ENCODE measurements around the gene PIGK. TPM values are rescaled to one million over a fixed set of nuclear protein-coding genes. Genes with fewer than 3 reads are reported as not detected.
A peak's percentile ranks its signal among the peaks of the same experiment; 100 is the strongest.

PIGK gene
- total RNA-seq, 1 experiment from 2014 or later: 22.9 TPM

GRCh38 chr1:77076759-77077158, 142.5 kb downstream of the PIGK start:
- intact Hi-C loops (cut with micrococcal nuclease): no loop called here
- no peak overlapping the region for H3K27ac Mint-ChIP-seq (ENCODE audit: low read depth, unreplicated experiment)
- CTCF ChIA-PET: no interaction called here
- DNase-seq (ENCODE audit: unreplicated experiment): no peak
- peaks cover 9% of the 10 kb centered on the region for H3K9me3 Mint-ChIP-seq (ENCODE audit: unreplicated experiment)
- no peak overlapping the region for H3K4me3 Mint-ChIP-seq (ENCODE audit: unreplicated experiment)
- peaks cover 5% of the 10 kb centered on the region for H3K36me3 Mint-ChIP-seq (ENCODE audit: insufficient read depth, unreplicated experiment)
- H3K4me1 Mint-ChIP-seq (ENCODE audit: insufficient read depth, unreplicated experiment): no peaks in the 10 kb centered on the region
- POLR2A ChIA-PET: interaction anchor here (0.6 kb wide), 1 partner anchor 15 kb away, joined by 3 read pairs; no protein-coding TSS in a partner anchor
- no TSS peak for BruUV-seq (replicated peaks)
- TF ChIP-seq CTCF (IDR thresholded peaks at IDR 0.05; ENCODE audit: unreplicated experiment): no peak
- H3K27me3 Mint-ChIP-seq (ENCODE audit: insufficient read depth, unreplicated experiment): no peaks in the 10 kb centered on the region

GRCh38 chr1:77068013-77068412, 151.2 kb downstream of the PIGK start:
- ChIA-PET CTCF (interaction anchor here (0.6 to 1.6 kb wide), 4 partner anchors 14 to 710 kb away, joined by 3 to 5 read pairs (median 3); no protein-coding TSS in a partner anchor), POLR2A (interaction anchor here (0.7 to 1.5 kb wide), 5 partner anchors 11 to 30 kb away, joined by 3 to 4 read pairs (median 3); no protein-coding TSS in a partner anchor)
- TF ChIP-seq CTCF (IDR thresholded peaks at IDR 0.05; ENCODE audit: unreplicated experiment): no peak
- H3K4me1 Mint-ChIP-seq (ENCODE audit: insufficient read depth, unreplicated experiment): no peaks in the 10 kb centered on the region
- DNase-seq (ENCODE audit: unreplicated experiment): peak; percentile 43
- peak overlapping the region; percentile 31 for H3K27ac Mint-ChIP-seq (ENCODE audit: low read depth, unreplicated experiment)
- no peaks in the 10 kb centered on the region for H3K36me3 Mint-ChIP-seq (ENCODE audit: insufficient read depth, unreplicated experiment)
- H3K27me3 Mint-ChIP-seq (ENCODE audit: insufficient read depth, unreplicated experiment): no peaks in the 10 kb centered on the region
- no peaks in the 10 kb centered on the region for H3K9me3 Mint-ChIP-seq (ENCODE audit: unreplicated experiment)
- intact Hi-C loops (cut with micrococcal nuclease): no loop called here
- no peak overlapping the region for H3K4me3 Mint-ChIP-seq (ENCODE audit: unreplicated experiment)
- BruUV-seq (replicated peaks): no TSS peak

GRCh38 chr1:77065693-77066342, 153.4 kb downstream of the PIGK start:
- Mint-ChIP-seq H3K27me3 (ENCODE audit: insufficient read depth, unreplicated experiment) (no peaks in the 10 kb centered on the region), H3K36me3 (ENCODE audit: insufficient read depth, unreplicated experiment) (no peaks in the 10 kb centered on the region), H3K27ac (ENCODE audit: low read depth, unreplicated experiment) (no peak overlapping the region), H3K4me1 (ENCODE audit: insufficient read depth, unreplicated experiment) (no peaks in the 10 kb centered on the region), H3K9me3 (ENCODE audit: unreplicated experiment) (no peaks in the 10 kb centered on the region), H3K4me3 (ENCODE audit: unreplicated experiment) (no peak overlapping the region)
- ChIA-PET CTCF (no interaction called here), POLR2A (no interaction called here)
- TF ChIP-seq CTCF (IDR thresholded peaks at IDR 0.05; ENCODE audit: unreplicated experiment): no peak
- intact Hi-C loops (cut with micrococcal nuclease): no loop called here
- no peak for DNase-seq (ENCODE audit: unreplicated experiment)
- no TSS peak for BruUV-seq (replicated peaks)

- no peaks in the 10 kb centered on the region for H3K27me3 Mint-ChIP-seq (ENCODE audit: insufficient read depth, unreplicated experiment)
- intact Hi-C loops (cut with micrococcal nuclease): no loop called here
- no peak for DNase-seq (ENCODE audit: unreplicated experiment)
- no peak overlapping the region for H3K27ac Mint-ChIP-seq (ENCODE audit: low read depth, unreplicated experiment)
- H3K4me1 Mint-ChIP-seq (ENCODE audit: insufficient read depth, unreplicated experiment): no peaks in the 10 kb centered on the region
- no TSS peak for BruUV-seq (replicated peaks)
- H3K4me3 Mint-ChIP-seq (ENCODE audit: unreplicated experiment): no peak overlapping the region
- POLR2A ChIA-PET: no interaction called here
- no peak for TF ChIP-seq CTCF (IDR thresholded peaks at IDR 0.05; ENCODE audit: unreplicated experiment)
- no peaks in the 10 kb centered on the region for H3K36me3 Mint-ChIP-seq (ENCODE audit: insufficient read depth, unreplicated experiment)
- CTCF ChIA-PET: no interaction called here
- no peaks in the 10 kb centered on the region for H3K9me3 Mint-ChIP-seq (ENCODE audit: unreplicated experiment)
Observed at GRCh38 chr1:77064246-77064645, 155.0 kb downstream of the PIGK start.

Measured in MCF 10A (cell line).